Subcutaneous abdominal adipose tissue (tissue), 5 donors: ENCODE measurements around the gene GREB1L.
A peak's percentile ranks its signal among the peaks of the same experiment; 100 is the strongest.

Experiments
- H3K27ac ChIP-seq: one replicate; pipeline ENCODE4 v1.7.0; 2013; ENCODE audit warnings: low read depth, mild to moderate bottlenecking, inconsistent platforms, low read length, moderate library complexity
- H3K27me3 ChIP-seq, 5 donors: one replicate each; pipeline ENCODE4 v1.7.0; 2013; ENCODE audit warnings: low read length in 5 of 5, inconsistent platforms in 1 of 5; ENCODE audit not compliant: control insufficient read depth in 5 of 5, insufficient read depth in 4 of 5
- H3K36me3 ChIP-seq, 5 donors: one replicate each; pipeline ENCODE4 v1.7.0; 2013; ENCODE audit warnings: low read length in 5 of 5; ENCODE audit not compliant: control insufficient read depth in 5 of 5, insufficient read depth in 5 of 5
- H3K4me1 ChIP-seq, 5 donors: one replicate each; pipeline ENCODE4 v1.7.0; 2013; ENCODE audit warnings: low read length in 5 of 5, mild to moderate bottlenecking in 3 of 5, moderate library complexity in 1 of 5; ENCODE audit not compliant: control insufficient read depth in 5 of 5, insufficient read depth in 5 of 5
- H3K4me3 ChIP-seq, 5 donors: one replicate each; pipeline ENCODE4 v1.7.0; 2013; ENCODE audit warnings: low read length in 5 of 5, low read depth in 1 of 5
- H3K9ac ChIP-seq, 5 donors: one replicate each; pipeline ENCODE4 v1.7.0; 2013; ENCODE audit warnings: low read length in 5 of 5, mild to moderate bottlenecking in 4 of 5, moderate library complexity in 3 of 5
- H3K9me3 ChIP-seq, 5 donors: one replicate each; pipeline ENCODE4 v1.7.0; 2013; ENCODE audit warnings: low read length in 5 of 5; ENCODE audit not compliant: control insufficient read depth in 5 of 5
- donor health status: healthy.
- donor health status: healthy.
- donor health status: healthy.
- donor health status: healthy.
- donor health status: healthy.

Gene GREB1L

GRCh38 chr18:21404426-21404825 is 162.4 kb downstream of the GREB1L start:
- no peaks in the 10 kb centered on the region for H3K4me1 ChIP-seq
- no peaks in the 10 kb centered on the region for H3K27me3 ChIP-seq
- H3K9ac ChIP-seq: no peak overlapping the region
- no peak overlapping the region for H3K27ac ChIP-seq
- H3K36me3 ChIP-seq: no peaks in the 10 kb centered on the region
- H3K9me3 ChIP-seq: no peaks in the 10 kb centered on the region
- no peak overlapping the region for H3K4me3 ChIP-seq

DNA sequence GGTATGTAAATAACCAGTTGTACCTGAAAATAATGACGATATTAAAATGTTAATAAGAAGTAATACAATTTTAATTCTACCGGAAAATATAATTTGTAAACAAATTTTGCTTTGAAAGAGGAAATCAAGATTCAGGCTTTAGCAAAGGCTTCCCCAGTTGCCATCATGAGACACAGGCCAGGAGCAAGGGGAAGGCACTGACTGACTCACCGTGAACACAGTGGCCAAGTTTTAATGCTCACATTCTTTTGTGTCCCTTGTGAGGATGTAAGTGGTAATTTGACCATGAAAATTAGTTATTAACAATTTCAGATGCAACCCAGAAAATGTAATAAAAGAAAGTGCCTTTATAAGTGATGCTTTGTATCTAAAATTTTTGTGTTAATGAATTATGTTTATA is 164.1 kb downstream of the GREB1L start:
- Histone ChIP-seq H3K27me3 (no peaks in the 10 kb centered on the region), H3K27ac (no peak overlapping the region), H3K9ac (no peak overlapping the region), H3K9me3 (no peaks in the 10 kb centered on the region), H3K4me3 (no peak overlapping the region), H3K36me3 (no peaks in the 10 kb centered on the region), H3K4me1 (no peaks in the 10 kb centered on the region)

DNA sequence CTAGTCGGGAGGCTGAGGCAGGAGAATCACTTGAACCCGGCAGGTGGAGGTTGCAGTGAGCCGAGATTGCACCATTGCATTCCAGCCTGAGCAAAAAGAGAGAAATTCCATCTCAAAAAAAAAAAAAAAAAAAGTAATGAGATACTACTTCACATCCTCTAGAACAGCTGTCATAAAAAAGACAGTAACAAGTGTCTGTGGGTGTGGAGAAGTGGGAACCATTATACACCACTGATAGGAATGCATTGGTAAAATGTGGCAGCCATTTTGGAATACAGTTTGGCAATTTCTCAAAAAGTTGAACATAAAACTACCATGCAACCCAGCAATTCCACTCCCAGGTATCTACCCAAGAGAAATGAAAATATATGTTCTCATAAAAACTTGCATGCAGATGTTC is 166.6 kb downstream of the GREB1L start:
- H3K4me1 ChIP-seq: no peaks in the 10 kb centered on the region
- H3K27me3 ChIP-seq: no peaks in the 10 kb centered on the region
- H3K36me3 ChIP-seq: no peaks in the 10 kb centered on the region
- no peaks in the 10 kb centered on the region for H3K9me3 ChIP-seq
- H3K4me3 ChIP-seq: no peak overlapping the region
- no peak overlapping the region for H3K9ac ChIP-seq
- H3K27ac ChIP-seq: no peak overlapping the region

- Histone ChIP-seq H3K27me3 (no peaks in the 10 kb centered on the region), H3K9me3 (no peaks in the 10 kb centered on the region), H3K4me1 (no peaks in the 10 kb centered on the region), H3K27ac (no peak overlapping the region), H3K36me3 (no peaks in the 10 kb centered on the region), H3K9ac (no peak overlapping the region), H3K4me3 (no peak overlapping the region)
Measured at GRCh38 chr18:21433436-21433835, 191.4 kb downstream of the GREB1L start.

GRCh38 chr18:21439431-21439846 is 197.4 kb downstream of the GREB1L start:
- Histone ChIP-seq H3K4me3 (no peak overlapping the region), H3K9me3 (no peaks in the 10 kb centered on the region), H3K9ac (no peak overlapping the region), H3K36me3 (no peaks in the 10 kb centered on the region), H3K27me3 (no peaks in the 10 kb centered on the region), H3K27ac (no peak overlapping the region), H3K4me1 (peaks cover 0 to 9% (median 3%) of the 10 kb centered on the region in 5 donors)

GRCh38 chr18:21441670-21442069 is 199.6 kb downstream of the GREB1L start:
- no peak overlapping the region for H3K27ac ChIP-seq
- H3K4me1 ChIP-seq: peaks cover 0 to 9% (median 3%) of the 10 kb centered on the region in 5 donors
- no peaks in the 10 kb centered on the region for H3K36me3 ChIP-seq
- no peak overlapping the region for H3K4me3 ChIP-seq
- no peak overlapping the region for H3K9ac ChIP-seq
- no peaks in the 10 kb centered on the region for H3K9me3 ChIP-seq
- no peaks in the 10 kb centered on the region for H3K27me3 ChIP-seq

GRCh38 chr18:21443776-21444464 is 201.9 kb downstream of the GREB1L start:
- Histone ChIP-seq H3K9me3 (no peaks in the 10 kb centered on the region), H3K9ac (peak overlapping the region in 1 of 5 donors; percentile 0), H3K27ac (peak overlapping the region; percentile 75), H3K27me3 (no peaks in the 10 kb centered on the region), H3K4me3 (peak overlapping the region in 3 of 5 donors; percentile 11 to 45 (median 42)), H3K36me3 (no peaks in the 10 kb centered on the region), H3K4me1 (peaks cover 0 to 9% (median 3%) of the 10 kb centered on the region in 5 donors)

DNA sequence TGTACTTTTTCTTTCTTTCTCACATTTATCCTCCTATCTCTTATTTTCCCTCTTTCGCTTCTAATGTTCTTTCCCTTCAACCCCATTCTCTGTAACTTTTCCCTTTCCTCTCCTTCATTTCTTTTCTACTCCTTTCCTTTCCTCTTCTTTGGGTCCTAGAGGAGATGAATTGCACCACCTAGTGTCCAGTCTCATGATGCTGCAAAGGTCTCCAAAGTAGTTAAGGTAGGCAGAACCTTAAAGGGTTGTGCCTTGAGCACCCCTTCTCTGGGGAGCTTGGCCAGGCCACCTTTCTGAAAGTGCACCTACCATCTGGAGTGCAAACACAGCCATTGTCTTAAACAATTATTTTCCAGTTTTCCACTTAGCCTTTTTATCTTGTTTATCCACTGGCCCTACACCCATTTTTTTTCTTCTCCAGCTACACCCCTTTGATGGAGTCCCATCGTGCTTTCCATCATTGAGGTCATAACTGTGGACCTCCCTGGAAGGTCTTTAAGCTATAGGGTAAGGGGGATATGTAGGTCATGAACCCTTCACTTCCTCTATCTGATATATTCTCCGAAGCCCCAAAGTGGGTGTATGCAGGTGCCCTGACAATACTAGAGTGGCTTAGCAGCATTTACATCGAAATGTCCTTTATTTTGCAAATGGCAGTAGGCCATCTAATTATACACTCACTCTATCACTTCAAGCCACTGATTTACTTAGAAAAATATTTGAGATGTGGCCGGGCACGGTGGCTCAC is 202.6 kb downstream of the GREB1L start:
- Histone ChIP-seq H3K4me3 (peak overlapping the region in 3 of 5 donors; percentile 11 to 45 (median 42)), H3K27ac (peak overlapping the region; percentile 75), H3K9me3 (no peaks in the 10 kb centered on the region), H3K4me1 (peaks cover 0 to 6% (median 3%) of the 10 kb centered on the region in 5 donors), H3K27me3 (no peaks in the 10 kb centered on the region), H3K36me3 (no peaks in the 10 kb centered on the region), H3K9ac (peak overlapping the region in 1 of 5 donors; percentile 0)

GRCh38 chr18:21448299-21448698 is 206.3 kb downstream of the GREB1L start:
- no peak overlapping the region for H3K9ac ChIP-seq
- peaks cover 0 to 7% (median 0%) of the 10 kb centered on the region in 5 donors for H3K36me3 ChIP-seq

More at GRCh38 chr18:21448299-21448698, 206.3 kb downstream of the GREB1L start:
- Histone ChIP-seq H3K27ac (no peak overlapping the region), H3K4me3 (no peak overlapping the region), H3K27me3 (no peaks in the 10 kb centered on the region), H3K4me1 (peaks cover 0 to 6% (median 3%) of the 10 kb centered on the region in 5 donors), H3K9me3 (no peaks in the 10 kb centered on the region)
